GM18526 (cell line): ENCODE measurements around the gene COL15A1.

Source experiments
- POLR2A ChIP-seq: IDR thresholded peaks from 3 replicates; pipeline ENCODE4 v1.6.1; 2011; ENCODE audit not compliant: insufficient read length; ENCODE audit errors: extremely low read depth

Gene COL15A1

DNA sequence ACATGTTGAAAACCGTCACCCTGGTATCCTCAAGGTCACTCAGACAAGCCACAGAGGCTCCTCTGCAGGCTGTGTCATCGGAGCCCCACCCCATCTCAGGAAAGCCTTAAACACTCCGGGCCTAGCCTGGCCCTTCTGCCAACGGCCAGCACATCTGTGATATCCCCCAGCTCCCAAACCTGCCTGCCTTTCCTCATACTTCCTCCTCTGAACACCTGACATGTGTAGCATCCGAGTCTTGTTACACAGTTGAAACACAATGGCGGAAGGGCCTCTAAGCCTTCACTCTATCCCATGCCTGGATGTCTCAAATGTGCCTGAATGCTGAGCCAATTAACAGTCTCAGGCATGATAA, 128.3 kb downstream of the COL15A1 start:
- no peak for TF ChIP-seq POLR2A

DNA sequence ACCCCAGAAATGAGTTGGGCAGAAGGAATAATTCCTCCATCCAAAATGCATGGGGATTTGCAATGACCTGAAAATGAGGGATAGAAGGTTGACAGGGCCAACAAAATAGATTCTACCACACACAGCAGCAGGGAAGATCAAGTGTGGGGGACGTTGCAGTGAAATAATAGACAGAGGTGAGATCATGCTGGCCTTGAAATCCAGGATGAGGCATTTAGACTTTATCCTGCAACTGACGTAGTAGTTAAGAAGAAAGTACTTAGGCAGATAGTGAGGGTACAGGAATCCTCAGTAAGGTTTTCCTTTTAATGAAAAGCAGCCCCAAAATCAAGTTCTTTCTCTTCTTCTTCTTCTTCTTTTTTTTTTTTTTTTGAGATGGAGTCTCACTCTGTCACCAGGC, 129.6 kb downstream of the COL15A1 start:
- no peak for TF ChIP-seq POLR2A

DNA sequence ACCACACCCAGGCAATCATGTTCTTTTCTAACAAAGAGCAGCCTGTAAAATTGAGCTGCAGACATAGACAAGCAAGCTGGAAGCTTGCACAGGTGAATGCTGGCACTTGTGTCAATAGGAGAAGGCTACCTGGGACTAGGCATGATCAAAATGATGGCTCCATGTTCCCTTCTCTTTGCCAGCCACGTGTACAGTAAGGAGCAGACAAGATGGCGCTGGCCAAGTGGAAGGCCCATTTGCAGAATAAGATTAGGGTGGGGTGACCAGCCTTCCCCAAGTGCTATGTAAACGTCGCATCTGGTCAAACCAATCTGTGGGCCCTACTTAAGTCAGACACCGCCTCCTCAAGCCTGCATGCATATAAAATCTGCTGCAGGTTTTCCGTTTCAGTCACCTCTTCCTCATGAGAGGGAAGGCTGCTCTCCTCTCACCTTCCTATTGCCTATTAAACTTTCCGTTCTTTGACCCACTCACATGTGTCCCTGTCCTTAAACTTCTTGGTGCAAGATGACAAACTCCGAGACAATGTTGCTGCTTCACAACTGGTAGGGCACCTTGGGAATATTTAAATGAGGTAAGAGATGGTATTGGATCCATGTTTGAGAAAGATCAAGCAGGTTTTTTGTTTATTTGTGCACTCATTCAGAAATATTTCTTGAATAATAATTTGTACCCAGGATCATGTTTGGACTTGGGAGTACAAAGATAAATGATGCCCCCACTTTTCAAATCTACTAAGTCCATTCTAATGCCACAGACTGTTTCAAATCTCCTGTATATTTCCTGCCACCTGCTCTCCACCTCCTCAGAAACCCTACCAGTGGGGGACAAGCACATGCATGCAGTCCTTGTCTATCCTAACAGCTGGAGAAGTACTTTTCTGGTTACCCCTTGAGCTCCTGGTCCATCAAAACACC, 130.5 kb downstream of the COL15A1 start:
- no peak for TF ChIP-seq POLR2A

DNA sequence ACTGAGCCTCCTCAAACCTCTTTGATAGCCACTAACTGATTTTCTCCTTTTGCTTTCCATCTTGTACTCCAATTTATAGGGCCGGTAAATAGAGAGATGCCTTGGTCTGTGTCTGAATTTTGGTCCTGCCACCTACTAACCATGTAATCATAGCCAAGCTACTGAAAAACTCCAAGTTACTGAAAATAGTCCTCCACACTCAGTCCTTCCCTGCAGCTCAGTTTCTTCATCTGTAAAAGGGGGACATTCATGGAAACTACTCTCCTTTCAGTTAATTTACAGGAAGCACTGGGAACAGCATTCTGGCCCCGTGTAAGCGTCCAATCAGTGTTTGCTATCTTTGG, 131.2 kb downstream of the COL15A1 start:
- no peak for TF ChIP-seq POLR2A

DNA sequence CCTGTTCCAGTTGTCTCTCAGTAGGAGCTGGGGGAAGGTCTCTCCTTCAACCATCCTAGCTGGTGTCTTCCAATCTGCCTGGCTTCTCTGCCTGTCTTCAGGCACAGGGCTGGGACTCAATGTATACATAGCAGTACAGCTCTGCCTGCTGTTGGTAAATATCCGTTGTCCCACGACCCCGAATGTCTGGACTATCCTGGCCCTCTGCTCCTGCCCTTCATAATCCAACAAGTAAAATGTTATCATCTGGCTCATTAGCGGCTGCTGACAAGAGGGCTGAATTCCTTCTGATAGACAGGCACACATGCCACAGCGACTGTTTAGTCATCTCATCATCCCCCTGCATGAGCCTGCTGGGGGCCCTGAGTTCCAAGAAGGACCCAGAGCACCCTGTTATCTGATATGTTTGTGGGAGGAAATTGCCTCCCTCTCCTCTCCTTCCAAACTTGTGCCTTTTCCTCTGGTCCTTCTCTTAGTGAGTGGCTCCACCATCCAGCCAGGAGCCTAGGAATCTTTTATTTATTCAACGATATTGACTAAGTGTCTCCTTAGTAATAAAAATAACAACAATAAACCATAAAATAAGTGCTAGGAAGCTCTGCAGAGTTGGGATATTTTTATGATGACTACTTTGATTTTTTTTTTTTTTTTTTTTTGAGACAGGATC, 131.7 kb downstream of the COL15A1 start:
- no peak for TF ChIP-seq POLR2A

DNA sequence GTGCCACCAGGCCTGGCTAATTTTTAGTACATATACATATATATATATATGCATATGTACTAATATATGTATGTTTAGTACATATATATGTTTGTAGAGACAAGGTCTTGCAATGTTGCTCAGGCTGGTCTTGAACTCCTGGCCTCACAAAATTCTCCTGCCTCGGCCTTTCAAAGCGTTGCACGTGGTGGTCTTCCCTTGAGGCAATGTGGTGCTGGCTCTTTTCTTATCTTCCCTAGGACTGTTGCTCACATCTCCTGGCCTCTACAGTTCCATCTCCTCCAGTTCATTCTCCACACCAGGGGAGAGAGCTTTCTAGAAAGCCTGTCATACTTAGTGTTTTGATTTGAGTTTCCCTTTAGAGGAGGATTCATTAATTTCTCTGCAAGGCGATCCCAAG, 132.3 kb downstream of the COL15A1 start:
- TF ChIP-seq POLR2A = no peak

DNA sequence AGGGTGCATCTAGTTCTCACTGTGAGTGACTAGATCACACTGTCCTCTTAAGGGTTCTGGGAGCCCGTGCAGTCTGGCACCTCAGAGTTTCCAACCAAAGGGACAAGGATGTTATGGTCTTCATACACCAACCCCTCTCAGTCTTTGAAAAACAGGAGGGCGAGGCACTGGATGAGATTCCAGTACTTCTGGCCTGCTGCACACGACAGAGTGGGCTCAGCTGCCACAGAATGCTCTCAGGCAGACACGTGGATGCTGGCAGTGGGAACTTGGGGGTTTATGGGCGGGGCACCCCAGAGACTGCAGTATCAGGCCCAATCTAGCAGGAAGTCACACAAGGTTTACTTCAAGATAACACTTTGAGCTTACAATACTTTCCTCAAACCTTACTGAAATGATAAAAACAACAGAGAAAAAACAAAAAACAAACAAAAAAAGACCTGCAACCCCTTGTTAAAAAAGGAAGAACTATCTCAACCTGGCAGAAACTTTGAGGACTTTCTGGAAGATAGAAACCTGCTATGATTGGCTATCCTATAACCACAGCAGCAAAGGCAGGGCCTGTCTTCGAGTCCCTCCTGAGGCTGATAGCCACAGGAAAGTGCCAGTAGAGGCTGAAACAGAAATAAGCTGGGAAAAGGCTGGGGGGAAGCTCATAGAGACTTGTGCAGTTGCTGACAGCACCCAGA, 132.9 kb downstream of the COL15A1 start:
- TF ChIP-seq POLR2A = no peak

DNA sequence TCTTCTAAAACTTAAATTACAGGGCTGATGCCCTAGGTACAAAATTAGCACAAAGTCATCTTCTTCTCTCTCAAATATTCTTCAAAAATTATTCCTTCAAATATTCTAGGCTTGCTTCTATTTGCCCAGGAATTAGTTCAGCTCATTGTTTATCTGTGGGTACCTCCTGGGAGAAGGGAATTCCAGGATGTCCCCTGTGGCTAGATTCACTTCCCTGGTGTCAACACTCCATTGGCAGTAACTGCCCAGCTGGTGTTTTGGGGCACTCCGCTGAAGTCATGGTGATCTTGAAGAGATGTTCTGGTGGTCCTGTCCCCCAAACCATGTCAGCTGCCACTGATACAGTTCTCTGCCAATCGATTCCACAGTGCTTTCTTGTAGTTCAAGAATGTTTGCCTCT, 135.0 kb downstream of the COL15A1 start:
- TF ChIP-seq POLR2A = no peak

DNA sequence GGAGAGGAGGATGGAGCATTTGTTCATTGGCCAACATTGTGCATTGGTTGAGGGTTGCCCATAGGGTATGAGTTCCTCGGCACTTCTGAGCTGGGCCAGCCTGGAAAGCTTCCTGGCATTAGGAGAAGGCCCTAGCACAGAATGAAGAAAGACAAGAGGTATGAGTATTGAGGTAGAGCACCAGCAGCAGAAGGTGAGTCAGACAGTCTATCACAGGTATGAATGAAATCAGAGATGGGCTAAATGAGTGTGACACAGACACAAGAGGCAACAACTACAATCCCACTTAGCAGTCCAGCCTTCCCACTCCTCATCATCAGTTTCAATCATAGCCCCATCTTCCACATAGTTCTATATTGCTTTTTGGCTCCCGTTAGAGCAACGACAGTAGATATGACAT, 135.8 kb downstream of the COL15A1 start:
- TF ChIP-seq POLR2A = no peak

DNA sequence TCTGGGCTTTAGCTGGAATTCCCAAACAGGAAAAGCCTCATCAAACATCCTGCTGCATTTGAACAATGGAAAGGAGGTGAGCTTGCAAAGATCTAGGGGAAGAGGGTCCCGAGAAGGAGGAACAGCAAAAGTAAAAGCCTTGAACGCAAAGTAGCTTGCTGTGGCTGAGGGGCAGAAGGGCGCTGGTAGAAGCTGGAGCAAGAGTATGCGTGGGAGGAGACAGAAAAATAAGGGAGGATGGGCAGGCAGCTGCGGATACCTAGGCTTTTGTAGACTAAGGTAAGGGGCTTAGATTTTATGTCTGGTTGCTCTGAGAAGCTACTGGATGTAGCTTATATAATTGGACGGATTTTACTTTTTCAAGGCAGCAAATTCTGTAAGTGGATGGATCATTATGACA, 139.3 kb downstream of the COL15A1 start:
- no peak for TF ChIP-seq POLR2A

DNA sequence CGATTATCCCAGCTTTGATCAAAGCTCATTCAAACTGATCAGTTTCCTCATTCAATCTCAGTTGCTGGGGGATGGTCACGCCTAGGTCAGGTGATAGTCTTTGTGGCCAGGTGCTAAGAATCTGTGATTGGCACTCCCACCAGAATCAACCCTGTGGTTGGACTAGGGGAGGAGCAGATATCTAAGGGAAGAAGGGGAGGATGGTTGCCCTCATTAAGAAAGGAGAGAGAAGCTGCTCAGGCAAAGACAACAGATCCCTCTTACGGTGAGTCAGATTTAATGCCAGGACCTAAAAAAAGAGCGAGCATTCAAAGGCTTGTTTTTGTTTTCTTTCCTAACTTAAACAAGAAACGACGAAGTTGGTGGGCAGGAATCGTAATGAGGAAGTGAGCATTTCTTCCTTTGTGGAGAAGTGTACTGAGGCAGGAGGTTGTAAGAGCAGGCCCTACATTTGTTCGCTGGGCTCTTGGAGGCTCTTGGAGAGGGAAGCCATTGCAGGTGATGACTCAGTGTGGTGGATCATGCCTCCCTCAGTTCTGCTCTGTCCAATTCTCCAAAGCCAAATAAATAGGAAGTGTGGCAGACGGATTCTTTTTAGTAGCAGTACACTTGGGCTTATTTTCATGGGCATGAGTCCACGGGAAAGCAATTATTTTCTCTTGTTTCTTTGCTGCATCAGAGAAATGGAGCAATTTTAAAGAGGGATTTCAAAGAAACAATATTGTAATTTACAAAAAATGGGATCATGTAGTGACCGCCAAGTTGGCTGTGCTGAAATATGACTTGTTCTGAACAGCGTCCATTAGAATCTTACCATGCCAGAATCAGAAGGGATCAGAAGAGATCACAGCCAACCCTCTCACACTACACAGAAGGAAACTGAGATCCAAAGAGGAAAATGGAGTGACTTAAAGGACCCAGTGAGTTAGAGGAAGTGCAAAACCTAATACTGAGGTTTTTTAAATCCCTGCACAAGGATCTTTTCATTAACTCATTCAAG, 142.5 kb downstream of the COL15A1 start:
- no peak for TF ChIP-seq POLR2A

DNA sequence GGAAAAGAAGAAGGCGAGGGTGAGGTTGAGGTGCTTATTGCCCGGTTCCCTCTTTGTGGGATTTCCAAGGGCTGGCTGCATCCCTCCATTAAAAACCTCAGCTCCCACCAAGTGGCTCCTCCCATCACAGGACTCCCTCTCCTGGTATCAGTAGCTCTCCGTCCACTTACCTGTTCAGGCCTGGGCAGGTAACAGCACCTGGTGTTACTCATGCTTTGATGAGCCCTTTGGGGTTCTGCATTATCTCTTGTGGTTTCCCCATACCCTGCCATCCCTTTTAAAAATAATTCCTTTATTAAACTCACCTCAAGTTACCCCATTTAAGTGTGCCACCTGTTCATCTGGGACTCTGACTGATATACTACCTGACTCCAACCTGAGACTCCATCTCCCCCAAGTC, 143.8 kb downstream of the COL15A1 start:
- no peak for TF ChIP-seq POLR2A

DNA sequence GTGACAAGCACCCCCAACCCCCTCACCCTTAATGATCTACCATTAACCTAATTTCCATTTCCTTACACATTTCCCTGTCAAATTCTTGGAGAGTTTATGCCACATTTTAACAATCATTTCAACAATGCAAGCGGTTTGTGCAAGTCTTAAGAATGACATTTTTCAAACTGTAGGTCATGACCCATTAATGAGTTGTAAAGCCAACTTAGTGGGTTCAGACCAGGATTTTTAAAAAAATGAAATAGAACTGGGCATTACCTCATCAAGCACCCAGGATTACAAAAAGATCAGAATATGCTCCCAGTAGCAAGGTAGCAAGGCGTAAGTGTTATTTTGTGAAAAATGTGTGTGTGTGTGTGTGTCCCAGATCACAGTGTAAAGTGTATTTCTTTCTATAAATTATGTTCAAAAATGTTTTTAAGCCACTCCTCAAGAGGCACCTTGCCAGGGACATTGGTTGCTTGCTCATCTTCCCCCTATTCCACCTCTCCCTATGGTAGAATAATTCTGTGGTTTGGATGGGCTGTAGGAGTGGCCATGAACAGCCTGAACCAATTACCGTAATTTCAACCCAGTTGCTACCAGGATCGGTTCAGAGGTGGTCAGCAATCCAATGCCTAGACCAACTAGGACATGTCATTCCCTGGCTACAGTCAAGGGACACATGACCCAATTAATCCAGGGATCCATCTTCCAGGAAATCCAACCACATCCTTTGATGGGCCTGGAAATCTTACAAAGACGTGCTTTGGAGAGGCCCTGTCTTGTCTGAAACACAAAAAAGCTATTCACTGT, 146.8 kb downstream of the COL15A1 start:
- no peak for TF ChIP-seq POLR2A
